HepG2 (cell line): ENCODE data around the gene SMIM9. TPM values are rescaled to one million over a fixed set of nuclear protein-coding genes. Genes with fewer than 3 reads are reported as not detected.

Source experiments
- BRCA1 ChIP-seq: sonication (generic); formaldehyde crosslinking; IDR thresholded peaks from 2 replicates; pipeline ENCODE4 v1.4.0; 2020; ENCODE audit warnings: missing genetic modification reagents
- CENPT ChIP-seq: sonication (generic); formaldehyde crosslinking; IDR thresholded peaks from 2 replicates; pipeline ENCODE4 v1.8.0; 2022; ENCODE audit warnings: low read depth, mild to moderate bottlenecking, moderate library complexity, missing genetic modification reagents
- ETV6 ChIP-seq: sonication (generic); formaldehyde crosslinking; conservative IDR thresholded peaks from 2 replicates; pipeline ENCODE4 v1.4.0; 2020; ENCODE audit warnings: missing genetic modification reagents
- HMGXB4 ChIP-seq, 2 experiments: sonication (generic) in 1 of 2; formaldehyde crosslinking in 1 of 2; IDR thresholded peaks; 2 replicates each; pipeline versions ENCODE4 v1.4.0 to v1.6.1; 2018 to 2020; ENCODE audit warnings: missing genetic modification reagents in 2 of 2, borderline replicate concordance in 1 of 2, low read depth in 1 of 2, mild to moderate bottlenecking in 1 of 2, missing biosample characterization in 1 of 2
- KDM4B ChIP-seq: sonication (generic); formaldehyde crosslinking; IDR thresholded peaks from 2 replicates; pipeline ENCODE4 v1.4.0; 2020; ENCODE audit warnings: missing genetic modification reagents
- LRRFIP1 ChIP-seq: sonication (generic); formaldehyde crosslinking; conservative IDR thresholded peaks from 2 replicates; pipeline ENCODE4 v1.4.0; 2020; ENCODE audit warnings: missing genetic modification reagents
- MBNL3 ChIP-seq: fragments of 250-450 bp; sonication (Bioruptor Pico); conservative IDR thresholded peaks from 2 replicates; pipeline ENCODE4 v1.8.0; 2022; ENCODE audit warnings: mild to moderate bottlenecking, inconsistent platforms
- NFYB ChIP-seq: sonication (generic); formaldehyde crosslinking; IDR thresholded peaks from 2 replicates; pipeline ENCODE4 v1.4.0; 2020; ENCODE audit warnings: missing genetic modification reagents
- POLR2AphosphoS5 ChIP-seq: IDR thresholded peaks from 2 replicates; pipeline ENCODE4 v1.6.1; 2012; ENCODE audit warnings: low read depth, low read length
- RBAK ChIP-seq: sonication (generic); formaldehyde crosslinking; IDR thresholded peaks from 2 replicates; pipeline ENCODE4 v1.5.1; 2020; ENCODE audit warnings: mild to moderate bottlenecking, missing genetic modification reagents
- REST ChIP-seq, 2 experiments: IDR thresholded peaks; 2 replicates each; pipeline ENCODE4 v1.6.1; 2011 to 2012; ENCODE audit warnings: low read length in 2 of 2, borderline replicate concordance in 1 of 2, low read depth in 1 of 2, mild to moderate bottlenecking in 1 of 2, moderate library complexity in 1 of 2
- ZBTB46 ChIP-seq: sonication (generic); formaldehyde crosslinking; IDR thresholded peaks from 2 replicates; pipeline ENCODE4 v1.4.0; 2020; ENCODE audit warnings: mild to moderate bottlenecking, missing genetic modification reagents, borderline replicate concordance
- ZFP37 ChIP-seq: sonication (generic); formaldehyde crosslinking; IDR thresholded peaks from 2 replicates; pipeline ENCODE4 v1.4.0; 2020; ENCODE audit warnings: missing genetic modification reagents, borderline replicate concordance
- ZNF33A ChIP-seq: sonication (generic); formaldehyde crosslinking; IDR thresholded peaks from 2 replicates; pipeline ENCODE4 v1.5.1; 2020; ENCODE audit warnings: missing genetic modification reagents, mild to moderate bottlenecking, moderate library complexity, borderline replicate concordance
- ZNF367 ChIP-seq: sonication (generic); formaldehyde crosslinking; IDR thresholded peaks from 2 replicates; pipeline ENCODE4 v1.4.0; 2020; ENCODE audit warnings: missing genetic modification reagents, borderline replicate concordance
- ZNF607 ChIP-seq: sonication (generic); formaldehyde crosslinking; IDR thresholded peaks from 2 replicates; pipeline ENCODE4 v1.5.1; 2020; ENCODE audit warnings: missing genetic modification reagents, mild to moderate bottlenecking, borderline replicate concordance
- ZNF773 ChIP-seq: sonication (generic); formaldehyde crosslinking; IDR thresholded peaks from 2 replicates; pipeline ENCODE4 v1.4.0; 2020; ENCODE audit warnings: missing genetic modification reagents, borderline replicate concordance
- ZNF839 ChIP-seq: sonication (generic); formaldehyde crosslinking; IDR thresholded peaks from 2 replicates; pipeline ENCODE4 v1.4.0; 2020; ENCODE audit warnings: missing genetic modification reagents, mild to moderate bottlenecking, borderline replicate concordance
- ZNF841 ChIP-seq: sonication (generic); formaldehyde crosslinking; IDR thresholded peaks from 2 replicates; pipeline ENCODE4 v1.8.1; 2023; ENCODE audit warnings: missing genetic modification reagents, borderline replicate concordance
- polyA plus RNA-seq, 8 experiments: library from polyadenylated mRNA; depleted of rRNA in 3 of 8; stranded (reverse) in 7 of 8; unstranded in 1 of 8; fragments of >200 nt; fragmentation: Illumina TruSeq in 4 of 8; extraction: Trizol in 4 of 8; gene quantifications; 2 replicates each; pipeline versions ENCODE4 v1.2.1 to v1.2.3, GENCODE V29; 2011 to 2016; ENCODE audit warnings: low read depth in 4 of 8, missing spikeins in 1 of 8, mixed read lengths in 1 of 8; ENCODE audit not compliant: insufficient read depth in 1 of 8
- total RNA-seq, 5 experiments: library from RNA; depleted of rRNA; stranded (reverse); fragments of >200 nt; fragmentation: Illumina TruSeq; extraction: Trizol; gene quantifications; 2 replicates each; pipeline ENCODE4 v1.2.3, GENCODE V29; 2016; ENCODE audit warnings: low read depth in 1 of 5

SMIM9 gene
- total and polyA plus RNA-seq, 2 of the 13 experiments (the other 11 are each of a cell fraction or from before 2014, with no cell fraction given) = not detected

GRCh38 chrX:154799556-154800348 lies 34.7 kb downstream of the SMIM9 start (continued):
- TF ChIP-seq BRCA1 (CRISPR knock-in tag) (no peak), HMGXB4 (CRISPR knock-in tag; IDR thresholded peaks at IDR 0.05; ENCODE audit: borderline replicate concordance in 1 of 2, low read depth in 1 of 2) (no peak), POLR2AphosphoS5 (no peak), RBAK (CRISPR knock-in tag) (no peak), ZNF367 (CRISPR knock-in tag) (no peak), ZNF607 (no peak), ZFP37 (CRISPR knock-in tag) (no peak), ZNF33A (CRISPR knock-in tag) (no peak), MBNL3 (CRISPR knock-in tag) (no peak), ZBTB46 (CRISPR knock-in tag) (no peak), ZNF841 (CRISPR knock-in tag) (no peak), ETV6 (CRISPR knock-in tag) (no peak), CENPT (CRISPR knock-in tag) (no peak), KDM4B (CRISPR knock-in tag) (no peak), LRRFIP1 (CRISPR knock-in tag) (no peak), ZNF839 (no peak), REST (IDR thresholded peaks at IDR 0.05; ENCODE audit: borderline replicate concordance in 1 of 2, low read depth in 1 of 2, low read length in 2 of 2) (no peak), ZNF773 (CRISPR knock-in tag) (no peak), NFYB (CRISPR knock-in tag) (no peak)
